ENCODE data around the gene NARF. TPM values are rescaled to one million over a fixed set of nuclear protein-coding genes. Genes with fewer than 3 reads are reported as not detected.

NARF gene
- polyA plus RNA-seq, 1 donor (not counting 4 experiments of a cell fraction or from before 2014, with no cell fraction given): 36.8 TPM

GRCh38 chr17:82437325-82437668 lies 21.2 kb upstream of the NARF start:
- dilution Hi-C loops (cut with MboI; ENCODE audit: extremely low pct_ligation_motif_present, low sequenced_read_pairs): loop anchor here (10.0 kb wide), 1 partner anchor 92 kb away; no protein-coding TSS in a partner anchor
- Histone ChIP-seq H3K4me1 (ENCODE audit: control insufficient read depth, extremely low read depth, insufficient read depth, low read length) (no peaks in the 10 kb centered on the region), H3K9ac (ENCODE audit: control insufficient read depth, extremely low read depth, insufficient read depth, low read length) (no peak overlapping the region)

DNA sequence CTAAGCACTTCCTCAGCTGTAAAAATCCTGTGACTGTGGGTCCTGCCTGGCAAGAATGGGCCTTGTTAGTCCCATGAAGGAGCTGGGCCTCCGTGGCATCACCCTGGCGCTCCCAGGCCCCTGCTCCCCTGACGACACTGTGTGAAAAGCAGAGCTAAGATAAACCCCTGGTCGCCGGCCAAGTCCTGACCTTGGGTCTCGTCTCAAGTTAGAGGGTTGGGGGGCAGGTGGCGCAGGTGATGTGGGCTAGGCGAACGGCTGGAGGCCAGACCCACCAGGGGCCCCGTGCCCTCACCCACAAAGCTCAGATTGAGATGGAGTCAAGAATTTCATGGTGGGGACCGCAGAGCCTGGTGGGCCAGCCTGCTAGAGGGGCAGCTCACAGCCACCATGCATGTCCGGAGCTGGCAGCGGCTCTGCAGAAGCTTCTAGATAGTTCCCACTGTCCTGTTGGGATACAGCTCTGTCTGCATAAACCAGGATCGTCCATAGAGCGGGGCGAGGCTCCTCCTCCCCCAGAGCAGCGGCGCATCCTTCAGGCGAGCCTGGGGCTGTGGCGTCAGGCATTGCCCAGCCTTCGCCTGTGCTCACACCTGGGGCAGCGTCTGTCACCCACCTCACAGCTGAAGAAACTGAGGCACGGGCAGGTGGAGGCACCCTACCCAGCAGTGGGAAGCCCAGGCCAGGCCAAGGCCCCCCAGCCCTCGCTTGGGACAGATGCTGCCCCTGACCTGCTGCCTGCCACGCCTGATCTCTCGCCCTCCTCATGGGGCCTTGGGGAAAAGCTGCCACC lies 19.9 kb upstream of the NARF start:
- Histone ChIP-seq H3K36me3 (ENCODE audit: control insufficient read depth in 2 of 2, extremely low read depth in 1 of 2, insufficient read depth in 2 of 2, low read length in 2 of 2) (peaks cover 4 to 8% of the 10 kb centered on the region in 2 experiments), H3K4me1 (ENCODE audit: control insufficient read depth, extremely low read depth, insufficient read depth, low read length) (no peaks in the 10 kb centered on the region), H3K9me1 (ENCODE audit: control insufficient read depth, extremely low read depth, insufficient read depth, low read length) (no peaks in the 10 kb centered on the region), H3K9me3 (ENCODE audit: control insufficient read depth, low read depth, low read length) (no peaks in the 10 kb centered on the region), H3K4me3 (ENCODE audit: control insufficient read depth in 2 of 3, extremely low read depth in 1 of 3, insufficient read depth in 2 of 3, low read depth in 1 of 3, low read length in 3 of 3) (no peak overlapping the region), H4K20me1 (ENCODE audit: control insufficient read depth, extremely low read depth, insufficient read depth, low read length) (no peaks in the 10 kb centered on the region), H3K27ac (ENCODE audit: control insufficient read depth, insufficient read depth, low read length) (no peak overlapping the region), H3K27me3 (ENCODE audit: control insufficient read depth, extremely low read depth, insufficient read depth, low read length) (no peaks in the 10 kb centered on the region), H3K9ac (ENCODE audit: control insufficient read depth, extremely low read depth, insufficient read depth, low read length) (no peak overlapping the region), H3K79me2 (ENCODE audit: control insufficient read depth, insufficient read depth, low read length) (no peaks in the 10 kb centered on the region), H3K4me2 (ENCODE audit: control insufficient read depth, extremely low read depth, insufficient read depth, low read depth, low read length) (no peak overlapping the region), H2AFZ (ENCODE audit: control insufficient read depth, low read length) (no peak overlapping the region)
- FAIRE-seq: no peak
- no peak for TF ChIP-seq EZH2 (IDR thresholded peaks at IDR 0.05; ENCODE audit: low read length)
- TF ChIP-seq, protein P1, sequence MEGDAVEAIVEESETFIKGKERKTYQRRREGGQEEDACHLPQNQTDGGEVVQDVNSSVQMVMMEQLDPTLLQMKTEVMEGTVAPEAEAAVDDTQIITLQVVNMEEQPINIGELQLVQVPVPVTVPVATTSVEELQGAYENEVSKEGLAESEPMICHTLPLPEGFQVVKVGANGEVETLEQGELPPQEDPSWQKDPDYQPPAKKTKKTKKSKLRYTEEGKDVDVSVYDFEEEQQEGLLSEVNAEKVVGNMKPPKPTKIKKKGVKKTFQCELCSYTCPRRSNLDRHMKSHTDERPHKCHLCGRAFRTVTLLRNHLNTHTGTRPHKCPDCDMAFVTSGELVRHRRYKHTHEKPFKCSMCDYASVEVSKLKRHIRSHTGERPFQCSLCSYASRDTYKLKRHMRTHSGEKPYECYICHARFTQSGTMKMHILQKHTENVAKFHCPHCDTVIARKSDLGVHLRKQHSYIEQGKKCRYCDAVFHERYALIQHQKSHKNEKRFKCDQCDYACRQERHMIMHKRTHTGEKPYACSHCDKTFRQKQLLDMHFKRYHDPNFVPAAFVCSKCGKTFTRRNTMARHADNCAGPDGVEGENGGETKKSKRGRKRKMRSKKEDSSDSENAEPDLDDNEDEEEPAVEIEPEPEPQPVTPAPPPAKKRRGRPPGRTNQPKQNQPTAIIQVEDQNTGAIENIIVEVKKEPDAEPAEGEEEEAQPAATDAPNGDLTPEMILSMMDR (optimal IDR thresholded peaks at IDR 0.05 in 1 of 3, IDR thresholded peaks at IDR 0.05 in 1 of 3, conservative IDR thresholded peaks at IDR 0.05 in 1 of 3; ENCODE audit: extremely low read depth in 1 of 3, insufficient read depth in 2 of 3, low read length in 3 of 3): no peak
- dilution Hi-C loops (cut with MboI; ENCODE audit: extremely low pct_ligation_motif_present, low sequenced_read_pairs): loop anchor here (10.0 kb wide), 1 partner anchor 94 kb away; no protein-coding TSS in a partner anchor
- DNase-seq (ENCODE audit: low read depth, low spot score): no peak

More at GRCh38 chr17:82437325-82437668, 21.2 kb upstream of the NARF start:
- no peaks in the 10 kb centered on the region for H3K27me3 ChIP-seq (ENCODE audit: control insufficient read depth, extremely low read depth, insufficient read depth, low read length)
- no peak for FAIRE-seq
- H2AFZ ChIP-seq (ENCODE audit: control insufficient read depth, low read length): no peak overlapping the region
- H3K27ac ChIP-seq (ENCODE audit: control insufficient read depth, insufficient read depth, low read length): no peak overlapping the region
- H3K9me1 ChIP-seq (ENCODE audit: control insufficient read depth, extremely low read depth, insufficient read depth, low read length): no peaks in the 10 kb centered on the region
- no peaks in the 10 kb centered on the region for H3K9me3 ChIP-seq (ENCODE audit: control insufficient read depth, low read depth, low read length)
- H3K79me2 ChIP-seq (ENCODE audit: control insufficient read depth, insufficient read depth, low read length): no peaks in the 10 kb centered on the region
- TF ChIP-seq, protein P1 (optimal IDR thresholded peaks at IDR 0.05 in 1 of 3, IDR thresholded peaks at IDR 0.05 in 1 of 3, conservative IDR thresholded peaks at IDR 0.05 in 1 of 3; ENCODE audit: extremely low read depth in 1 of 3, insufficient read depth in 2 of 3, low read length in 3 of 3): no peak
- TF ChIP-seq EZH2 (IDR thresholded peaks at IDR 0.05; ENCODE audit: low read length): no peak
- H3K4me3 ChIP-seq (ENCODE audit: control insufficient read depth in 2 of 3, extremely low read depth in 1 of 3, insufficient read depth in 2 of 3, low read depth in 1 of 3, low read length in 3 of 3): no peak overlapping the region
- no peaks in the 10 kb centered on the region for H4K20me1 ChIP-seq (ENCODE audit: control insufficient read depth, extremely low read depth, insufficient read depth, low read length)
- H3K36me3 ChIP-seq (ENCODE audit: control insufficient read depth in 2 of 2, extremely low read depth in 1 of 2, insufficient read depth in 2 of 2, low read length in 2 of 2): peaks cover under 1 to 1% of the 10 kb centered on the region in 2 experiments
- DNase-seq (ENCODE audit: low read depth, low spot score): no peak
- H3K4me2 ChIP-seq (ENCODE audit: control insufficient read depth, extremely low read depth, insufficient read depth, low read depth, low read length): no peak overlapping the region

All from keratinocyte (primary cell).